ENCODE measurements around the gene PRKCA.

- no peak for TF ChIP-seq CTCF (IDR thresholded peaks at IDR 0.05; ENCODE audit: low read depth, low read length, missing input control)
- TF ChIP-seq MAX (IDR thresholded peaks at IDR 0.05): no peak
- TF ChIP-seq YY1 (IDR thresholded peaks at IDR 0.05): no peak
- no peak for TF ChIP-seq GABPA (IDR thresholded peaks at IDR 0.05 in 1 of 2, conservative IDR thresholded peaks at IDR 0.05 in 1 of 2)
These were observed 546.1 kb downstream of the PRKCA start for GRCh38 chr17:66848496-66848895.

Measured in liver (tissue), 3 donors.